Heart left ventricle (tissue), 16 donors: ENCODE data around the gene SYT12. TPM values are rescaled to one million over a fixed set of nuclear protein-coding genes. Genes with fewer than 3 reads are reported as not detected.

Experiments
- ATAC-seq, 4 donors: fragments of 200-7000 bp; cut with Tn5 transposase; one replicate each; pipeline ENCODE4 v1.9.1; 2020 to 2022; ENCODE audit warnings: moderate library complexity in 4 of 4, mild to moderate bottlenecking in 3 of 4, moderate number of reproducible peaks in 1 of 4
- DNase-seq, 5 donors: peaks; one replicate each; pipeline ENCODE4 v3.0.0-alpha.2; 2020
- H3K27ac ChIP-seq, 12 donors: fragments of 200-600 bp; sonication (generic) in 4 of 12; one replicate each; pipeline versions ENCODE4 v1.5.0 to v1.8.0; 2016 to 2022; ENCODE audit warnings: mild to moderate bottlenecking in 2 of 12
- H3K27me3 ChIP-seq, 9 donors: fragments of 200-600 bp; sonication (generic) in 2 of 9; one replicate each; pipeline versions ENCODE4 v1.5.1 to v1.8.0; 2016 to 2022; ENCODE audit warnings: mild to moderate bottlenecking in 3 of 9
- H3K36me3 ChIP-seq, 9 donors: fragments of 200-600 bp; sonication (generic) in 2 of 9; one replicate each; pipeline versions ENCODE4 v1.5.0 to v1.8.0; 2018 to 2022; ENCODE audit warnings: mild to moderate bottlenecking in 2 of 9
- H3K4me1 ChIP-seq, 12 donors: fragments of 200-600 bp; sonication (generic) in 4 of 12; one replicate each; pipeline versions ENCODE4 v1.5.0 to v1.8.0; 2016 to 2022; ENCODE audit warnings: mild to moderate bottlenecking in 3 of 12
- H3K4me3 ChIP-seq, 12 donors: fragments of 200-600 bp; sonication (generic) in 4 of 12; one replicate each; pipeline versions ENCODE4 v1.5.0 to v1.8.0; 2017 to 2022; ENCODE audit warnings: mild to moderate bottlenecking in 9 of 12, moderate library complexity in 4 of 12
- H3K9me3 ChIP-seq, 12 donors: fragments of 200-600 bp; sonication (generic) in 4 of 12; one replicate each; pipeline versions ENCODE4 v1.5.0 to v1.8.0; 2016 to 2022; ENCODE audit warnings: mild to moderate bottlenecking in 1 of 12
- CTCF ChIP-seq, 12 donors: fragments of 200-600 bp; sonication (generic) in 4 of 12; IDR thresholded peaks; one replicate each; pipeline versions ENCODE4 v1.5.0 to v1.8.0; 2018 to 2022; ENCODE audit warnings: antibody characterized with exemption in 12 of 12, mild to moderate bottlenecking in 5 of 12
- POLR2A ChIP-seq, 2 donors: fragments of 450-650 bp; IDR thresholded peaks; one replicate each; pipeline ENCODE4 v1.6.1; 2017; ENCODE audit warnings: antibody characterized with exemption in 2 of 2, mild to moderate bottlenecking in 2 of 2, moderate library complexity in 2 of 2
- WGBS, 4 donors: extraction: QIAGEN DNeasy Blood & Tissue Kit in 2 of 4; methylation state at CpG; one replicate each; pipeline versions ENCODE4 v1.1.5 to v1.1.7; 2013 to 2018; 5-methylcytosine and 5-hydroxymethylcytosine counted together
- intact Hi-C, 10 donors: fragments of 100-400 bp; cut with DNase I; formaldehyde crosslinking; loops; one replicate each; pipeline versions ENCODE4 v1.11.1 to v1.14.2; 2022
- polyA plus RNA-seq, 2 donors: library from polyadenylated mRNA; stranded (reverse); fragments of 200-250 nt; gene quantifications; one replicate each; pipeline ENCODE4 v1.2.3, GENCODE V29; 2013
- total RNA-seq, 9 donors: library from RNA; depleted of rRNA in 2 of 9; stranded (reverse); fragments of >200 nt in 2 of 9; fragmentation: NEBNext Ultra II Directional in 3 of 9; extraction: Animal tissue kit (Norgen Biotek cat#: 25700) in 3 of 9; gene quantifications; one replicate each; pipeline versions ENCODE4 v1.1.0 to v1.2.4, GENCODE V29; 2016 to 2023
- donor health status: ischemic (EF 13 %, LVEDD 7.1; RV severe dilation, severe dysfunction).
- donor health status: healthy with polysubstance abuse.
- donor health status: DM: no; HTN: yes; CAD: no.
- donor health status: DM: no; HTN: no; CAD: no.
- donor health status: ischemic (EF 25% LVEDD 6.9; RV normal size, moderate dysfunction).
- donor health status: ischemic (EF 25% LVEDD 5.7; RV mildly dilated, moderate dysfunction).
- donor health status: healthy.
- donor health status: DM: yes; HTN: yes; CAD: no.
- donor health status: ischemic (EF 35%, LVEDD 5.7; RV mildly dilated, moderate dysfunction).
- donor health status: nonischemic (EF 11% LVEDD 7.7; RV severe dilation, severe dysfunction).
- donor health status: DM: yes; HTN: yes; CAD: no.
- donor health status: PGD.
- donor health status: ischemic (EF 29% LVEDD 5.4; RV normal size, mild dysfunction).
- donor health status: nonischemic (EF 23%, LVEDD 6.1; RV moderate dilation, normal function).

The SYT12 gene
- total and polyA plus RNA-seq, 11 donors: 0.04 to 2.2 (median 0.40) TPM; not detected in 2

GRCh38 chr11:67072295-67072694 is 49.4 kb downstream of the SYT12 start:
- intact Hi-C loops: loop anchor here in 2 of 10 donors (5.0 kb wide), 1 partner anchor 380 kb away; no protein-coding TSS in a partner anchor
- Histone ChIP-seq H3K36me3 (no peaks in the 10 kb centered on the region), H3K27ac (no peak overlapping the region), H3K9me3 (no peaks in the 10 kb centered on the region), H3K4me1 (peaks cover 0 to 17% (median 0%) of the 10 kb centered on the region in 12 donors), H3K27me3 (no peaks in the 10 kb centered on the region), H3K4me3 (no peak overlapping the region)
- TF ChIP-seq POLR2A (IDR thresholded peaks at IDR 0.05): no peak
- no peak for TF ChIP-seq CTCF (IDR thresholded peaks at IDR 0.05)
- ATAC-seq (no peak), DNase-seq (no peak)
- 81 to 89% (median 86%) methylated on average over 10 to 11 of the region's 11 CpGs for WGBS, 4 donors

- Histone ChIP-seq H3K27me3 (no peaks in the 10 kb centered on the region), H3K4me3 (no peak overlapping the region), H3K36me3 (no peaks in the 10 kb centered on the region), H3K27ac (no peak overlapping the region), H3K9me3 (no peaks in the 10 kb centered on the region), H3K4me1 (peaks cover 0 to 17% (median 0%) of the 10 kb centered on the region in 12 donors)
- DNase-seq: no peak
- no peak for TF ChIP-seq CTCF (IDR thresholded peaks at IDR 0.05)
- no peak for TF ChIP-seq POLR2A (IDR thresholded peaks at IDR 0.05)
- ATAC-seq: no peak
- intact Hi-C loops: loop anchor here in 2 of 10 donors (5.0 kb wide), 1 partner anchor 382 kb away; no protein-coding TSS in a partner anchor
- WGBS, 4 donors: 85 to 91% (median 90%) methylated on average over 9 of the region's 9 CpGs
Observed at GRCh38 chr11:67073908-67074307, 51.0 kb downstream of the SYT12 start.

- TF ChIP-seq POLR2A (IDR thresholded peaks at IDR 0.05) (no peak), CTCF (IDR thresholded peaks at IDR 0.05) (no peak)
- WGBS, 4 donors: 68 to 79% (median 76%) methylated on average over 6 of the region's 6 CpGs
- H3K4me3 ChIP-seq: no peak overlapping the region
- DNase-seq: no peak
- intact Hi-C loops: no loop called here
- no peaks in the 10 kb centered on the region for H3K36me3 ChIP-seq
- H3K27me3 ChIP-seq: no peaks in the 10 kb centered on the region
- ATAC-seq: no peak
- H3K27ac ChIP-seq: no peak overlapping the region
- peaks cover 0 to 16% (median 0%) of the 10 kb centered on the region in 12 donors for H3K4me1 ChIP-seq
- H3K9me3 ChIP-seq: no peaks in the 10 kb centered on the region
Observed at GRCh38 chr11:67076202-67076601, 53.3 kb downstream of the SYT12 start.

GRCh38 chr11:67079065-67079705 is 56.3 kb downstream of the SYT12 start:
- Histone ChIP-seq H3K4me3 (no peak overlapping the region), H3K9me3 (no peaks in the 10 kb centered on the region), H3K4me1 (peaks cover 0 to 12% (median 10%) of the 10 kb centered on the region in 12 donors), H3K27me3 (peaks cover 0 to 3% (median 0%) of the 10 kb centered on the region in 9 donors), H3K27ac (no peak overlapping the region), H3K36me3 (no peaks in the 10 kb centered on the region)
- intact Hi-C loops: no loop called here
- DNase-seq: no peak
- 81 to 89% (median 83%) methylated on average over 6 of the region's 6 CpGs for WGBS, 4 donors
- TF ChIP-seq CTCF (IDR thresholded peaks at IDR 0.05): no peak
- TF ChIP-seq POLR2A (IDR thresholded peaks at IDR 0.05): no peak
- ATAC-seq: no peak
